ENCODE data around the gene LIPF. TPM values are rescaled to one million over a fixed set of nuclear protein-coding genes. Genes with fewer than 3 reads are reported as not detected.
A peak's percentile ranks its signal among the peaks of the same experiment; 100 is the strongest.
"Not testable (repeated sequence)": the region's sequence is repeated elsewhere in the genome, so short reads cannot be mapped to it uniquely, and the experiment has no call there.

Gene LIPF
- total RNA-seq, 2 experiments from 2014 or later: not detected

GRCh38 chr10:88676283-88677060 is 12.2 kb downstream of the LIPF start:
- DNase-seq: no peak
- H3K9me3 Mint-ChIP-seq (ENCODE audit: low read depth): no peaks in the 10 kb centered on the region
- no peak overlapping the region for H3K4me3 Mint-ChIP-seq
- no peaks in the 10 kb centered on the region for H3K36me3 Mint-ChIP-seq (ENCODE audit: low read depth)
- peaks cover 7% of the 10 kb centered on the region for H3K4me1 Mint-ChIP-seq
- intact Hi-C loops (cut with DNase I, micrococcal nuclease): loop anchor here in 1 of 2 experiments (10.0 kb wide), 1 partner anchor 92 kb away; the partner anchor contains the start of genes LIPJ and RNLS
- ChIA-PET CTCF (interaction anchor here (0.6 to 1.9 kb wide), 5 partner anchors 11 to 615 kb away, joined by 3 to 6 read pairs (median 3); no protein-coding TSS in a partner anchor), POLR2A (no interaction called here)
- no peak overlapping the region for H3K27ac Mint-ChIP-seq
- peaks cover 21% of the 10 kb centered on the region for H3K27me3 Mint-ChIP-seq
- no peak for ATAC-seq

GRCh38 chr10:88680958-88681357 is 16.7 kb downstream of the LIPF start:
- H3K27ac Mint-ChIP-seq: no peak overlapping the region
- H3K4me1 Mint-ChIP-seq: no peaks in the 10 kb centered on the region
- H3K9me3 Mint-ChIP-seq (ENCODE audit: low read depth): no peaks in the 10 kb centered on the region
- no peak overlapping the region for H3K4me3 Mint-ChIP-seq
- POLR2A ChIA-PET: no interaction called here
- ATAC-seq (no peak), DNase-seq (no peak)
- H3K27me3 Mint-ChIP-seq: peaks cover 13% of the 10 kb centered on the region
- intact Hi-C loops (cut with DNase I, micrococcal nuclease): no loop called here
- CTCF ChIA-PET: no interaction called here
- no peaks in the 10 kb centered on the region for H3K36me3 Mint-ChIP-seq (ENCODE audit: low read depth)

GRCh38 chr10:88682491-88682890 is 18.2 kb downstream of the LIPF start:
- intact Hi-C loops (cut with DNase I, micrococcal nuclease): no loop called here
- ChIA-PET CTCF (no interaction called here), POLR2A (no interaction called here)
- Mint-ChIP-seq H3K27ac (no peak overlapping the region), H3K36me3 (ENCODE audit: low read depth) (no peaks in the 10 kb centered on the region), H3K9me3 (ENCODE audit: low read depth) (no peaks in the 10 kb centered on the region), H3K27me3 (peaks cover 9% of the 10 kb centered on the region), H3K4me1 (no peaks in the 10 kb centered on the region), H3K4me3 (no peak overlapping the region)
- no peak for DNase-seq
- ATAC-seq: no peak

GRCh38 chr10:88687853-88688467 is 23.7 kb downstream of the LIPF start:
- Mint-ChIP-seq H3K4me3 (no peak overlapping the region), H3K9me3 (ENCODE audit: low read depth) (no peaks in the 10 kb centered on the region), H3K27me3 (peaks cover 8% of the 10 kb centered on the region), H3K27ac (no peak overlapping the region), H3K36me3 (ENCODE audit: low read depth) (no peaks in the 10 kb centered on the region), H3K4me1 (no peaks in the 10 kb centered on the region)
- ATAC-seq: no peak
- DNase-seq: no peak
- ChIA-PET POLR2A (no interaction called here), CTCF (interaction anchor here (0.6 to 2.9 kb wide), 22 partner anchors 11 to 246 kb away, joined by 3 to 13 read pairs (median 3); no protein-coding TSS in a partner anchor)
- intact Hi-C loops (cut with DNase I, micrococcal nuclease): loop anchor here (1.0 to 5.0 kb wide), 4 partner anchors 104 to 244 kb away; no protein-coding TSS in a partner anchor

GRCh38 chr10:88689366-88689765 is 25.1 kb downstream of the LIPF start:
- Mint-ChIP-seq H3K4me3 (no peak overlapping the region), H3K36me3 (ENCODE audit: low read depth) (no peaks in the 10 kb centered on the region), H3K9me3 (ENCODE audit: low read depth) (no peaks in the 10 kb centered on the region), H3K4me1 (no peaks in the 10 kb centered on the region), H3K27ac (no peak overlapping the region), H3K27me3 (peaks cover 7% of the 10 kb centered on the region)
- DNase-seq: no peak
- CTCF ChIA-PET: interaction anchor here (0.7 to 1.3 kb wide), 4 partner anchors 19 to 124 kb away, joined by 3 to 4 read pairs (median 4); no protein-coding TSS in a partner anchor
- no peak for ATAC-seq
- intact Hi-C loops (cut with DNase I, micrococcal nuclease): loop anchor here in 1 of 2 experiments (5.0 kb wide), 2 partner anchors 103 to 243 kb away; no protein-coding TSS in a partner anchor
- POLR2A ChIA-PET: no interaction called here

- intact Hi-C loops (cut with DNase I, micrococcal nuclease): no loop called here
Measured at GRCh38 chr10:88693392-88694020, 29.3 kb downstream of the LIPF start.

GRCh38 chr10:88702848-88703597 is 38.8 kb downstream of the LIPF start:
- H3K27ac Mint-ChIP-seq: no peak overlapping the region

More at GRCh38 chr10:88693392-88694020, 29.3 kb downstream of the LIPF start:
- no peak for DNase-seq
- POLR2A ChIA-PET: no interaction called here
- peaks cover 7% of the 10 kb centered on the region for H3K27me3 Mint-ChIP-seq
- CTCF ChIA-PET: interaction anchor here (0.9 to 2.8 kb wide), 4 partner anchors 14 to 116 kb away, joined by 3 to 8 read pairs (median 3); no protein-coding TSS in a partner anchor
- no peak overlapping the region for H3K4me3 Mint-ChIP-seq
- no peak overlapping the region for H3K27ac Mint-ChIP-seq
- H3K4me1 Mint-ChIP-seq: no peaks in the 10 kb centered on the region
- no peaks in the 10 kb centered on the region for H3K9me3 Mint-ChIP-seq (ENCODE audit: low read depth)
- no peak for ATAC-seq
- H3K36me3 Mint-ChIP-seq (ENCODE audit: low read depth): no peaks in the 10 kb centered on the region

GRCh38 chr10:88705958-88706357 is 41.7 kb downstream of the LIPF start, which contains the start of gene LIPK:
Gene LIPK (plus strand): TSS chr10:88706249. CDS start chr10:88724544, 18,295 bp downstream.
- Mint-ChIP-seq H3K36me3 (ENCODE audit: low read depth) (no peaks in the 10 kb centered on the region), H3K27ac (no peak within 1 kb of the TSS), H3K4me3 (no peak within 1 kb of the TSS), H3K27me3 (peaks cover 6% of the 10 kb centered on the region), H3K4me1 (peaks cover 19% of the 10 kb centered on the region), H3K9me3 (ENCODE audit: low read depth) (no peaks in the 10 kb centered on the region)
- intact Hi-C loops (cut with DNase I, micrococcal nuclease): no loop called here
- DNase-seq (no peak), ATAC-seq (no peak)
- ChIA-PET CTCF (no interaction called here), POLR2A (no interaction called here)

More at GRCh38 chr10:88702848-88703597, 38.8 kb downstream of the LIPF start:
- ChIA-PET CTCF (no interaction called here), POLR2A (no interaction called here)
- Mint-ChIP-seq H3K9me3 (ENCODE audit: low read depth) (no peaks in the 10 kb centered on the region), H3K27me3 (peaks cover 3% of the 10 kb centered on the region), H3K36me3 (ENCODE audit: low read depth) (no peaks in the 10 kb centered on the region), H3K4me3 (no peak overlapping the region), H3K4me1 (peaks cover 19% of the 10 kb centered on the region)
- no peak for ATAC-seq
- intact Hi-C loops (cut with DNase I, micrococcal nuclease): no loop called here
- DNase-seq: no peak

- H3K27me3 Mint-ChIP-seq: peaks cover 6% of the 10 kb centered on the region
- H3K4me1 Mint-ChIP-seq: peaks cover 19% of the 10 kb centered on the region
- H3K4me3 Mint-ChIP-seq: no peak overlapping the region
- CTCF ChIA-PET: interaction anchor here (0.9 to 2.4 kb wide), 2 partner anchors 11 to 14 kb away, joined by 3 to 6 read pairs; no protein-coding TSS in a partner anchor
- H3K9me3 Mint-ChIP-seq (ENCODE audit: low read depth): no peaks in the 10 kb centered on the region
- POLR2A ChIA-PET: no interaction called here
- intact Hi-C loops (cut with DNase I, micrococcal nuclease): no loop called here
- H3K36me3 Mint-ChIP-seq (ENCODE audit: low read depth): no peaks in the 10 kb centered on the region
- H3K27ac Mint-ChIP-seq: no peak overlapping the region
- DNase-seq (no peak), ATAC-seq (peak; percentile 77)
Measured at GRCh38 chr10:88707429-88708155, 43.4 kb downstream of the LIPF start.

GRCh38 chr10:88709361-88709760 is 45.1 kb downstream of the LIPF start:
- H3K9me3 Mint-ChIP-seq (ENCODE audit: low read depth); H3K4me3 Mint-ChIP-seq; H3K27ac Mint-ChIP-seq; H3K27me3 Mint-ChIP-seq; intact Hi-C loops (cut with DNase I, micrococcal nuclease); CTCF ChIA-PET; ATAC-seq; DNase-seq; POLR2A ChIA-PET; H3K36me3 Mint-ChIP-seq (ENCODE audit: low read depth): not testable (repeated sequence)
- peaks cover 15% of the 10 kb centered on the region for H3K4me1 Mint-ChIP-seq

Data from activated CD4-positive, alpha-beta T cell treated with anti-CD3 and anti-CD28 coated beads for 36 hours (primary cell).